ENCODE measurements around the gene SCCPDH.
"Not testable (repeated sequence)": the region's sequence is repeated elsewhere in the genome, so short reads cannot be mapped to it uniquely, and the experiment has no call there.

SCCPDH gene

DNA sequence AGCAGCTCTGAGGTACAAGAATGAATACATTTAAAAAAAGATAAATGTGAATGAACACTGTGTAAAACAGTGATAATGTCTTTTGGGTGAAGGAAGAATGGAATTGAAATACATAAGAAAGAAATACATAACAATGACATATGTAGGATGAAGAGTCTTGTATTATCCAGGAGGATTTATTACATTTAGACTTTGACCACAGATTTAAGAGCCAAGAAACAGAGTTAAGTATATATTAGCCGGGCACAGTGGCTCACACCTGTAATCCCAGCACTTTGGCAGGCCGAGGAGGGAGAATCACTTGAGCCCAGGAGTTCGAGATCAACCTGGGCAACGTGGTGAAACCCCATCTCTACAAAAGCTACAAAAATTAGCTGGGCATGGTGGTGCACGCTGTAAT, 79.7 kb downstream of the SCCPDH start:
- no peak for DNase-seq

DNA sequence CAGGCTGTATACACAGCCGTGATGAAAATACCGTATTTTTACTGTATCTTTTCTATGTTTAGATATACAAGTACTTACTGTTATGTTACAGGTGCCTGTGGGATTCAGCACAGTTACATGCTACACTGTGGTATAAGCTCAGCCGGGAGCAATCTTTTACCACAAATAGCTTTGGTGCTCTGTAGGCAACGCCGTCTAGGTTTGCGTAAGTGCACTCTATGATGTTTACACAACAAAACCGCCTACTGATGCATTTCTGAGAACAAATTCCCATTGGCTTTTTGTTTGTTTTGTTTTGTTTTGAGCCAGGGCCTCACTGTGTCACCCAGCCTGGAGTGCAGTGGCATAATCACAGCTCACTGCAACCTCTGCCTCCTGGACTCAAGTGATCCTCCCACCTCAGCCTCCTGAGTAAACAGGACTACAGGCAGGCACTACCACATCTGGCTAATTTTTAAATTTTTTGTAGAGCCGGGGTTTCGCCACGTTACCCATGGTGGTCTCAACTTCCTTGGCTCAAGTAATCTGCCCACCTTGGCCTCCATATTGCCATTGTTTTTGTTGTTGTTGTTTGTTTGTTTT, 81.0 kb downstream of the SCCPDH start:
- no peak for DNase-seq

DNA sequence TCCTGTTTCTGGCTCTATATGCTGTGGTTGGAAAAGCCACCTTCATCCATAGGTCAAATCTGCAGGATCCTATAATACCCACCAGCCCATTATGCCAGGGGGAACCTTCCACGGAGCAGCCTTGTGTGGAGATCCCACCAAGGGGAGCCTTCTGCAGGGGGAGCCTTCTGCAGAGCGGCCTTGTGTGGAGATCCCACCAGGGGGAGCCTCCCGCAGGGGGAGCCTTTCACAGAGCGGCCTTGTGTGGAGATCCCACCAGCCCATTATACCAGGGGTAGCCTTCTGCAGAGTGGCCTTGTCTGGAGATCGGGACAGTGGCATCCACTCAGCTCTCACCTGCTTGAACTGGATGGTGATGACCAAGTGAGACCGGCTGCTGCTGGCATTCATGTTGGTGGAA, 85.3 kb downstream of the SCCPDH start:
- no peak for DNase-seq

DNA sequence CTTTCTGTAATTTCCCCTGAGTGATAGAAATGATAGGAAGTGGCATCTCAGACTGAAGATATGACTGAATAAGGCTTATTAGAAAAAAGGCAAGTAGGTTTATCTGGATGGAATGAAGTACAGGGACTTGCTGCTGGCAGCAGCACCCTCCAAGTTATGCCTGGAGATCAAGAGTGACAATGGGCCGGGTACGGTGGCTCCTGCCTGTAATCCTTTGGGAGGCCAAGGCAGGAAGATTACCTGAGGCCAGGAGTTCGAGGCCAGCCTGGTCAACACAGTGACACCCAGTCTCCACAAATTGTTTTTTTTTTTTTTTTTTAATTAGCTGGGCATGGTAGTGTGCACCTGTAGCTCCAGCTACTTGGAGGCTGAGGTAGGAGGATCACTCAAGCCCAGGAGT, 87.8 kb downstream of the SCCPDH start:
- no peak for DNase-seq

DNA sequence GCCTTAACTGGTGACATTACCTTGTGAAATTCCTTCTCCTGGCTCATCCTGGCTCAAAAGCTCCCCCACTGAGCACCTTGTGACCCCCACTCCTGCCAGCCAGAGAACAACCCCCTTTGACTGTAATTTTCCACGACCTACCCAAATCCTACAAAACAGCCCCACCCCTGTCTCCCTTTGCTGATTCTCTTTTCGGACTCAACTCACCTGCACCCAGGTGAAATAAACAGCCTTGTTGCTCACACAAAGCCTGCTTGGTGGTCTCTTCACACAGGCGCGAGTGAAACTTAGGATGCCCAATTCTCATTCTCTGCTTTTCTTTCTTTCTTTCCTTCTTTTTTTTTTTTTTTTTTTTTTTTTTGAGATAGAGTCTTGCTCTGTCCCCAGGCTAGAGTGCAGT, 89.1 kb downstream of the SCCPDH start:
- not testable (repeated sequence) for DNase-seq

DNA sequence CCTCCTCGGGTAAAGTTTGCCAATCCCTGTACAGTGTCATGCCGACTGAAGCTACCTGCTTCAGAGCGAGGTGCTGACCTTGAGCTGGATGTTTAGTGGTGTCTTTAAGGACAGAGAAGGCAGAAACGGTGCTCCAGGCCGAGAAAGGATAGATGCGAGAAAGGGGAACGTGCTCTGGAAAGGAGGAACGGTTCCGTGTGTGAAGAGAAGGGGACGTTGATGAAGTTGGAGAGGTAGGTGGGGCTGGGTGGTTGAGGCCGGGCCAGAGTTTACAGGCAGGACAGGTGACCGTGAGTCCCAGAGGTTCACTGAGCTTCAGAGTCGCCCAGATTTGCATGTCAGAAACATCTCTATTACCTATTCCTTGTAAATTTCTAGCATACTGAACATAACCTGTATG, 90.7 kb downstream of the SCCPDH start:
- no peak for DNase-seq

DNA sequence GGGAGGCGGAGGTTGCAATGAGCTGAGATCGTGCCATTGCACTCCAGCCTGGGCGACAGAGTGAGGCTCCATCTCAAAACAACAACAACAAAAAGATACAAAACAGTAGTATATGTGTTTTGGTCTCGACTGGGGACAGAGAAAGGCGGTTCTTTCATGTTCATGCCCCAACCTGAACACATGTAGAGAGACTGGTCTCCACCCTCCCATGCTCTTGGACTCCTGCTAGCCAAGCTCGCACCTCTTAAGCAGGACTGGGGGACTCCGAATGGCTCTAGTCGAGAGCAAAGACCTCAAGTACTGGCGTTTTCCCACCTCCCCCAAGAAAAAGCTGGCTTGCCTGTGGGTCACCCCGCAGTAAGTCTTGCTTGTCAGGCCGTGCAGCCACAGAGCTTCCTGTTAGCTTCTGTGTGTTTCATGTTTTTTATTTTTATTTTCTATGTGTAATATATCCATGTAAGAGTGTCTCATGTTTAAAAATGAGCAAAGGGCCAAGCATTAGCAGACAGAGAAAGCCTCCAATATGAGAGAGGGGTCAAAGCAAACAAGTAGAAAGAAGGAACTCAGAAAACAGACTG, 91.6 kb downstream of the SCCPDH start:
- DNase-seq = no peak
